ENCODE measurements around the gene CUL9. TPM values are rescaled to one million over a fixed set of nuclear protein-coding genes. Genes with fewer than 3 reads are reported as not detected.
A peak's percentile ranks its signal among the peaks of the same experiment; 100 is the strongest.

Gene CUL9
- total RNA-seq, 5 donors from 2014 or later (not counting 1 experiment from before 2014, with no cell fraction given): 92.5 to 107 (median 96.5) TPM

- Histone ChIP-seq H3K4me1 (ENCODE audit: control insufficient read depth in 1 of 2, extremely low read depth in 1 of 2, insufficient read depth in 2 of 2, low read length in 2 of 2) (peaks cover 24 to 33% of the 10 kb centered on the region in 2 experiments), H3K9me3 (no peaks in the 10 kb centered on the region), H3K27ac (ENCODE audit: low read length) (no peak overlapping the region), H3K27me3 (replicated peaks in 1 of 2; ENCODE audit: control insufficient read depth in 2 of 2, extremely low read depth in 1 of 2, insufficient read depth in 2 of 2, low read length in 1 of 2) (no peaks in the 10 kb centered on the region), H3K36me3 (ENCODE audit: control insufficient read depth in 2 of 2, extremely low read depth in 1 of 2, insufficient read depth in 1 of 2, low read length in 1 of 2) (peaks cover 6 to 57% of the 10 kb centered on the region in 2 donors), H3K4me3 (ENCODE audit: control insufficient read depth in 1 of 2, extremely low read depth in 1 of 2, low read length in 1 of 2) (no peak overlapping the region)
- Mint-ChIP-seq H3K36me3 (peaks cover 53% of the 10 kb centered on the region), H3K4me3 (no peak overlapping the region), H3K9me3 (no peaks in the 10 kb centered on the region), H3K27me3 (no peaks in the 10 kb centered on the region), H3K4me1 (peaks cover 45 to 53% (median 52%) of the 10 kb centered on the region in 3 donors), H3K27ac (no peak overlapping the region)
- 98% methylated on average over 10 of the region's 10 CpGs for WGBS (ENCODE audit: insufficient coverage)
- DNase-seq (no peak), ATAC-seq (replicated peaks in 1 of 4) (no peak)
- CTCF ChIA-PET: interaction anchor here in 1 of 2 donors (0.5 kb wide), 1 partner anchor 45 kb away, joined by 5 read pairs; no protein-coding TSS in a partner anchor
- POLR2A ChIA-PET: no interaction called here
Measured at GRCh38 chr6:43188426-43188825, 6.4 kb downstream of the CUL9 start.

DNA sequence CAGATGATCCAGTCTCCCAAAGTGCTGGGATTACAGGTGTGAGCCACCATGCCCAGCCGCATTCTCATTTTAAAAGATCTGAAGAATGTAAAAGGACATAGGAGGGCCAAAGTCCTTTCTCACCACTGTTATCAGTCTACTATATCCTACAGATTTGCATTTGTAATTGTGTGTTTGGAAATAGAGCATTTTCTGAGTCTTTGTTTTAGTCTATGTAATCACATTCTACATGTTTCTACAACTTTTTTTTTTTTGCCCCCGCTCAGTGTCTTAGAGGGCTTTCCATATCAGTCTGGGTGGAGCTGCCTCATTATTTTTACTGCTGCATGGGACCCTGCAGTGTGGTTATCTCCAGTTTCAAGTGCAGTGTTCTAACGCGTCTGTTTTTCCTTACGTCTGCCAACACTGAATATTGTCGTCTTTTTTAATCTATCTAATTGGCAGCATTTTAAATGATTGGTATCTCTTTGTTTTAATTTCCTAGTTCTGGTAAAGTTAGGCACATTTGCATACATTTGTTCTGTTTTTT is 7.8 kb downstream of the CUL9 start:
- ChIA-PET CTCF (interaction anchor here (0.6 to 0.7 kb wide), 3 partner anchors 12 to 49 kb away, joined by 4 to 10 read pairs (median 5); no protein-coding TSS in a partner anchor), POLR2A (no interaction called here)
- DNase-seq (no peak), ATAC-seq (replicated peaks in 1 of 4) (no peak)
- no peaks in the 10 kb centered on the region for H3K27me3 Mint-ChIP-seq
- peaks cover 6 to 68% of the 10 kb centered on the region in 2 donors for H3K36me3 ChIP-seq (ENCODE audit: control insufficient read depth in 2 of 2, extremely low read depth in 1 of 2, insufficient read depth in 1 of 2, low read length in 1 of 2)
- H3K27ac ChIP-seq (ENCODE audit: low read length): no peak overlapping the region
- no CpG with 5 or more reads among the region's 6 CpGs for WGBS (ENCODE audit: insufficient coverage)
- peaks cover 55% of the 10 kb centered on the region for H3K36me3 Mint-ChIP-seq
- no peak overlapping the region for H3K4me3 ChIP-seq (ENCODE audit: control insufficient read depth in 1 of 2, extremely low read depth in 1 of 2, low read length in 1 of 2)
- no peaks in the 10 kb centered on the region for H3K9me3 ChIP-seq
- H3K27ac Mint-ChIP-seq: no peak overlapping the region
- no peaks in the 10 kb centered on the region for H3K9me3 Mint-ChIP-seq
- peaks cover 30 to 40% (median 38%) of the 10 kb centered on the region in 3 donors for H3K4me1 Mint-ChIP-seq
- no peak overlapping the region for H3K4me3 Mint-ChIP-seq
- peaks cover 14 to 19% of the 10 kb centered on the region in 2 experiments for H3K4me1 ChIP-seq (ENCODE audit: control insufficient read depth in 1 of 2, extremely low read depth in 1 of 2, insufficient read depth in 2 of 2, low read length in 2 of 2)
- H3K27me3 ChIP-seq (replicated peaks in 1 of 2; ENCODE audit: control insufficient read depth in 2 of 2, extremely low read depth in 1 of 2, insufficient read depth in 2 of 2, low read length in 1 of 2): no peaks in the 10 kb centered on the region

- CTCF ChIA-PET: no interaction called here
- ATAC-seq (replicated peaks in 1 of 4) (no peak), DNase-seq (no peak)
- Mint-ChIP-seq H3K9me3 (no peaks in the 10 kb centered on the region), H3K4me1 (peaks cover 13 to 21% (median 16%) of the 10 kb centered on the region in 3 donors), H3K36me3 (peaks cover 59% of the 10 kb centered on the region), H3K27me3 (no peaks in the 10 kb centered on the region), H3K27ac (no peak overlapping the region), H3K4me3 (no peak overlapping the region)
- H3K27me3 ChIP-seq (replicated peaks in 1 of 2; ENCODE audit: control insufficient read depth in 2 of 2, extremely low read depth in 1 of 2, insufficient read depth in 2 of 2, low read length in 1 of 2): no peaks in the 10 kb centered on the region
- H3K4me3 ChIP-seq (ENCODE audit: control insufficient read depth in 1 of 2, extremely low read depth in 1 of 2, low read length in 1 of 2): no peak overlapping the region
- POLR2A ChIA-PET: no interaction called here
- H3K9me3 ChIP-seq: no peaks in the 10 kb centered on the region
- H3K4me1 ChIP-seq (ENCODE audit: control insufficient read depth in 1 of 2, extremely low read depth in 1 of 2, insufficient read depth in 2 of 2, low read length in 2 of 2): no peaks in the 10 kb centered on the region
- H3K27ac ChIP-seq (ENCODE audit: low read length): no peak overlapping the region
- WGBS (ENCODE audit: insufficient coverage): 94% methylated on average over 8 of the region's 9 CpGs
- peaks cover 13 to 70% of the 10 kb centered on the region in 2 donors for H3K36me3 ChIP-seq (ENCODE audit: control insufficient read depth in 2 of 2, extremely low read depth in 1 of 2, insufficient read depth in 1 of 2, low read length in 1 of 2)
Measured at GRCh38 chr6:43192911-43193310, 10.9 kb downstream of the CUL9 start.

DNA sequence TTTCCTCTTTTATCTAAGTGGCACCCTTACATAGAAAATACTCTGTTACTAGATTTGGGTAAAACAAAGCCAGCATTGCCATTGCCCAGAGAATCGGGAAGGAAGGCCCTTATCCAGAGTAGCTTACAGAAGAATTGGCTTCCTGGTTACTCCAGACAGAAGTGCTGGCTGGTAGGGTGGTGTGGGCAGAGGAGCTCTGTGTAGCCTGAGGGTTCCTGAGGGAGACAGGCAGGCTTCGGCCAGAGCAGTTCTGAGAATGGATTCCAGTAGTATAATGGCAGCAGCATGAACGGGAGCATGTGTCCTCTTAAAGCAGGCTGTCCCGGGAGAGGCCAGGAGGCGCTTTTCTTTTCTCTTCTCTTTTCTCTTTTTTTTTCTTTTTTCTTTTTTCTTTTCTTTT is 11.9 kb downstream of the CUL9 start:
- Mint-ChIP-seq H3K27me3 (no peaks in the 10 kb centered on the region), H3K4me1 (peaks cover 7 to 16% (median 15%) of the 10 kb centered on the region in 3 donors), H3K9me3 (no peaks in the 10 kb centered on the region), H3K27ac (no peak overlapping the region), H3K36me3 (peaks cover 50% of the 10 kb centered on the region), H3K4me3 (no peak overlapping the region)
- Histone ChIP-seq H3K4me1 (ENCODE audit: control insufficient read depth in 1 of 2, extremely low read depth in 1 of 2, insufficient read depth in 2 of 2, low read length in 2 of 2) (no peaks in the 10 kb centered on the region), H3K9me3 (no peaks in the 10 kb centered on the region), H3K27me3 (replicated peaks in 1 of 2; ENCODE audit: control insufficient read depth in 2 of 2, extremely low read depth in 1 of 2, insufficient read depth in 2 of 2, low read length in 1 of 2) (no peaks in the 10 kb centered on the region), H3K4me3 (ENCODE audit: control insufficient read depth in 1 of 2, extremely low read depth in 1 of 2, low read length in 1 of 2) (no peak overlapping the region), H3K27ac (ENCODE audit: low read length) (no peak overlapping the region), H3K36me3 (ENCODE audit: control insufficient read depth in 2 of 2, extremely low read depth in 1 of 2, insufficient read depth in 1 of 2, low read length in 1 of 2) (peaks cover 12 to 66% of the 10 kb centered on the region in 2 donors)
- POLR2A ChIA-PET: interaction anchor here in 1 of 2 donors (0.6 kb wide), 1 partner anchor 24 kb away, joined by 3 read pairs; no protein-coding TSS in a partner anchor
- DNase-seq (no peak), ATAC-seq (replicated peaks in 1 of 4) (no peak)
- WGBS (ENCODE audit: insufficient coverage): 95% methylated on average over 4 of the region's 5 CpGs
- CTCF ChIA-PET: no interaction called here

DNA sequence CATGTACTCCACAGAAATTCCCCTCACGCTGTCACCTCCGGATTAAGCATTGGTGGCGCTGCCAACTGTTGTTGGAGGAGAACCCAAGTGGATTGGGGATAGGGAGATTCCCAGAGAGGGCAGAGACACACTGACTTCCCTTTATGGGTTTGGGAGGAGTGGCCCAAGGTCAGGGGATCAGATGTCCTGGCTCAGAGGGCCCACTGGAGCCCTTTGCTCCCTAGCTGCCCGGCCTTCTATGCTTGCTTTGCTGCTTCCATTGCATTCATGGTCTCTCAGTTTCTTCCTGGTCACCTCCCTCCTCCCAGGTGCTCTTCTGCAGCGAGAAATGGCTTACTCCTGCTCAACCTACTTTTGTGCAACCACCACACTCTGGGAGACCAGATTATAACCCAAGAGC is 14.3 kb downstream of the CUL9 start:
- 88% methylated on average over 3 of the region's 5 CpGs for WGBS (ENCODE audit: insufficient coverage)
- ChIA-PET POLR2A (no interaction called here), CTCF (no interaction called here)
- Histone ChIP-seq H3K4me1 (ENCODE audit: control insufficient read depth in 1 of 2, extremely low read depth in 1 of 2, insufficient read depth in 2 of 2, low read length in 2 of 2) (no peaks in the 10 kb centered on the region), H3K27ac (ENCODE audit: low read length) (no peak overlapping the region), H3K36me3 (ENCODE audit: control insufficient read depth in 2 of 2, extremely low read depth in 1 of 2, insufficient read depth in 1 of 2, low read length in 1 of 2) (peaks cover 15 to 74% of the 10 kb centered on the region in 2 donors), H3K9me3 (no peaks in the 10 kb centered on the region), H3K4me3 (ENCODE audit: control insufficient read depth in 1 of 2, extremely low read depth in 1 of 2, low read length in 1 of 2) (no peak overlapping the region), H3K27me3 (replicated peaks in 1 of 2; ENCODE audit: control insufficient read depth in 2 of 2, extremely low read depth in 1 of 2, insufficient read depth in 2 of 2, low read length in 1 of 2) (no peaks in the 10 kb centered on the region)
- Mint-ChIP-seq H3K9me3 (no peaks in the 10 kb centered on the region), H3K36me3 (peaks cover 54% of the 10 kb centered on the region), H3K27me3 (no peaks in the 10 kb centered on the region), H3K4me3 (no peak overlapping the region), H3K27ac (no peak overlapping the region), H3K4me1 (peaks cover 0 to 8% (median 4%) of the 10 kb centered on the region in 3 donors)
- DNase-seq: peak in 1 of 35 experiments; percentile 0
- no peak for ATAC-seq (replicated peaks in 1 of 4)

- ChIA-PET CTCF (no interaction called here), POLR2A (interaction anchor here in 1 of 2 donors (0.6 kb wide), 2 partner anchors 246 to 560 kb away, joined by 3 to 4 read pairs; no protein-coding TSS in a partner anchor)
- H3K27ac Mint-ChIP-seq: peak overlapping the region in 1 of 2 donors; percentile 6
Measured at GRCh38 chr6:43199912-43200311, 17.9 kb downstream of the CUL9 start.

More at GRCh38 chr6:43199912-43200311, 17.9 kb downstream of the CUL9 start:
- no peaks in the 10 kb centered on the region for H3K27me3 ChIP-seq (replicated peaks in 1 of 2; ENCODE audit: control insufficient read depth in 2 of 2, extremely low read depth in 1 of 2, insufficient read depth in 2 of 2, low read length in 1 of 2)
- ATAC-seq (replicated peaks in 1 of 4): no peak
- Mint-ChIP-seq H3K27me3 (no peaks in the 10 kb centered on the region), H3K9me3 (no peaks in the 10 kb centered on the region), H3K4me3 (no peak overlapping the region), H3K4me1 (no peaks in the 10 kb centered on the region), H3K36me3 (peaks cover 44% of the 10 kb centered on the region)
- no peak overlapping the region for H3K27ac ChIP-seq (ENCODE audit: low read length)
- peak in 1 of 35 experiments; percentile 9 for DNase-seq
- H3K9me3 ChIP-seq: no peaks in the 10 kb centered on the region
- WGBS (ENCODE audit: insufficient coverage): 100% methylated on average over 4 of the region's 6 CpGs
- no peaks in the 10 kb centered on the region for H3K4me1 ChIP-seq (ENCODE audit: control insufficient read depth in 1 of 2, extremely low read depth in 1 of 2, insufficient read depth in 2 of 2, low read length in 2 of 2)
- peaks cover 15 to 62% of the 10 kb centered on the region in 2 donors for H3K36me3 ChIP-seq (ENCODE audit: control insufficient read depth in 2 of 2, extremely low read depth in 1 of 2, insufficient read depth in 1 of 2, low read length in 1 of 2)
- H3K4me3 ChIP-seq (ENCODE audit: control insufficient read depth in 1 of 2, extremely low read depth in 1 of 2, low read length in 1 of 2): no peak overlapping the region

All from T-cell (primary cell).